ENCODE results near the gene POLR1E.

Gene POLR1E, protein sequence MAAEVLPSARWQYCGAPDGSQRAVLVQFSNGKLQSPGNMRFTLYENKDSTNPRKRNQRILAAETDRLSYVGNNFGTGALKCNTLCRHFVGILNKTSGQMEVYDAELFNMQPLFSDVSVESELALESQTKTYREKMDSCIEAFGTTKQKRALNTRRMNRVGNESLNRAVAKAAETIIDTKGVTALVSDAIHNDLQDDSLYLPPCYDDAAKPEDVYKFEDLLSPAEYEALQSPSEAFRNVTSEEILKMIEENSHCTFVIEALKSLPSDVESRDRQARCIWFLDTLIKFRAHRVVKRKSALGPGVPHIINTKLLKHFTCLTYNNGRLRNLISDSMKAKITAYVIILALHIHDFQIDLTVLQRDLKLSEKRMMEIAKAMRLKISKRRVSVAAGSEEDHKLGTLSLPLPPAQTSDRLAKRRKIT
- 43.8 to 108 (median 56.4) reads per million in 3 experiments for total RNA-seq

- DNase-seq, result peak; percentile 96
These were observed at the start of gene POLR1E for GRCh38 chr9:37485389-37486255. TSS of gene POLR1E (plus strand) at chr9:37485948. CDS start at chr9:37486048, 100 bp downstream.

GRCh38 chr9:37436540-37436939 lies 49.2 kb upstream of the POLR1E start:
- no peak for DNase-seq

DNA sequence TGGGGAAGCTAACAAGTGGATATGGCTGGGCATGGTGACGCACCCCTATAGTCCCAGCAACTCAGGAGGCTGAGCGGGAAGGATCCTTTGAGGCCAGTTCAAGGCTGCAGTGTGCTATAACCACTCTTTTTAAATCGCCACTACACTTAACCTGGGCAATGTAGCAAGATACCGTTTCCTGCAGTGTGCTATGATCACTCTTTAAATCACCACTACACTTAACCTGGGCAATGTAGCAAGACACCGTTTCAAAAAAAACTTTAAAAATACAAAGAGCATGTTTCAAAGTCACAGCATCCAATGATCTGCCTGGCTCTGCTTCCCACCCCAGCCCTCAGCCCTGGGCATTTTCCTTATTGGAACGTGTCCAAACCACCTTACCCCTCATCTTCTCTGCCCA lies 48.7 kb upstream of the POLR1E start:
- DNase-seq, result no peak

DNA sequence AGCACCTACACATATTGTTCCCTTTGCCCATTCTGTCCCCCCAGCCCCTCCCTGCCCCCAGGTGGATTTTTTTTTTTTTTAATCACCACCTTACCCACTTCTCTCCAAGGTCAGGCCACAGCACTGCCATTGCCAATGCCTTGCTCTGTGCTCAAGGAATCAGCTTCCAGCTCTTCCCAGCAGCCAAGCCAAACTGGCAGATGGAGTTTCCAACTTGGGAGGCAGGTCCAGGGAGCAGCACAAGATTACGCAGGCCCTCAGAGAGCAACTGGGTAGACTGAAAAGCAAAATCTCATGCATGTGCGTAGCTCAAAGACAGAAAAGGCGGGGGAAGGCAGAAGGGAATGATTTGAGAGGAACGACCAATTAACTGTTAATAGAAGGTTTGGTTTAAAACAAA lies 48.1 kb upstream of the POLR1E start:
- DNase-seq, result no peak

DNA sequence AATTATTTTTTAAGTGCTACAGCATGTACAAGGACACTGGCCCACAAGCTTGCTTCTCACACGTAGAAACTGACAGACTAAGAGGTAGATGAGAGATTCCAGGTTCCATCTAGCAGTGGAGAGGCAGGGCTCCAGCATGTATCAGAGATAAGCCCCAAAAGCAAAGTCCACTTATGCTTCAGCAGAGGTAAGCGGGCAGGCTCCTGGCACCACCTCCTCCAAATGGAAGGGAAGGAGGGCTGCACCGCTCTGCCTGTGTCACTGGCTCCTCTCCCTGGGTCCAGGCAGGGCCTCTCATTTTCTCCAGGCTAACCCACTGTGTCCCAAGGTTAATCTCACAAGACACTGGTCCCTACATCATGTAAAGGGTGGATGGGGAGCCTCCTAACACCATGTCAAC lies 47.4 kb upstream of the POLR1E start:
- DNase-seq, result no peak

DNA sequence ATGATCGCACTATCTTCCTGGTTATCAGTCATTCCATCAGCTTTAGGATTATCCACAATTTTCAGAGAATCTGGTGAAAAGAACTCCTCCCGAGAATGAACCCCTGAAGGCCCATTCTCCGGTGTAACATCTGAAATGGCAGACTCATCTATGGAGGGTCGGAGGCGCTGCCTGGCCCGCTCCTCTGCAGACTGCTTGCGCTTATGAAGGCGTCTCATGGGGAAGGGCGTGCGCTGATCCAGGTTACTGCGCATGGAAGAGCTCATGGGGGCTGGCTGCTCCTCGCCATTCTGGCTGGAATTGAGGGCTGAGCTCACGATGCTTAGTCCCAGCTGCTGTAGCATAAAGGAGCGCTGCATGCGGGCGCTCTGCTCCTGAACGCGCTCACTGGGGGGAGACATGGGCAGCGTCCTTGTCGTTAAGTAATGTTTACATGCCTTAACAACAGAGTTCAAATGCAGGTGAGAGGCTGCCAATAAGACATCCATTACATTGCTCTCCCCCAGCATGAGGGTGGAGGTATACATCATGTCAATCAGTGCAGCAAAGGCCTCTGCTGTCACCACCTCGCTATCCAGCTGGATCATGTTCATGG lies 43.9 kb upstream of the POLR1E start:
- DNase-seq, result no peak

DNA sequence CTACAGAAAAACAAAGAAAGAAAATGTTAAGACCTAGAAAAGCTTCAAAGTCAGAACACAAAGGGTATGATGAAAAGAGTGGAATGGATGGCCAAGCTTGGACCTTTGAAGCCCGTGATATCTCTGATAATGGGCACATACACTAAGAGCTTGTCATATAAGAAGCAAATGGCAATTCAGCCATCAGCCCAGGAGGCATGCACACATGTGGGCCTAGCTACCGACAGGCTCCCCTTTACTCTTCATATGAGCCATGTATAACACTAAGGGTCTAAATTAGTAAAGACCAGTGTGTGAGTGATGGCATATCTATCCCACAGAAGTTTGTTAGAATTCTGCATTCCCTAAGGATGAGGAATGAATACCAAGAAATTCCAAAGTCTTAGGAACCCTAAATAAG lies 43.2 kb upstream of the POLR1E start:
- no peak for DNase-seq

DNA sequence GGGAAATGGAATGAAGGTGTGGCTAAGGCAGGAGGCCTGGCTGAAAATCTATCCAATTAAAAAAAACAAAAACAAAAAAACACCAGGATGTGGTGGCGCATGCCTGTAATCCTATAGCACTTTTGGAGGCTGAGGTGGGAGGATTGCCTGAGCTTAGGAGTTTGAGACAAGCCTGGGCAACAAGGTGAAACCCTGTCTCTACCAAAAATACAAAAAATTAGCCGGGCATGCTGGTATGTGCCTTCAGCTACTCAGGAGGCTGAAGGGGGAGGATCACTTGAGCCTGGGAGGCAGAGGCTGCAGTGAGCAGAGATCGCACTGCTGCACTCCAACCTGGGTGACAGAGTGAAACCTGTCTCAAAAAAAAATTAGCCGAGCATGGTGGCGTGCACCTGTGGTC lies 42.2 kb upstream of the POLR1E start:
- DNase-seq, result no peak

DNA sequence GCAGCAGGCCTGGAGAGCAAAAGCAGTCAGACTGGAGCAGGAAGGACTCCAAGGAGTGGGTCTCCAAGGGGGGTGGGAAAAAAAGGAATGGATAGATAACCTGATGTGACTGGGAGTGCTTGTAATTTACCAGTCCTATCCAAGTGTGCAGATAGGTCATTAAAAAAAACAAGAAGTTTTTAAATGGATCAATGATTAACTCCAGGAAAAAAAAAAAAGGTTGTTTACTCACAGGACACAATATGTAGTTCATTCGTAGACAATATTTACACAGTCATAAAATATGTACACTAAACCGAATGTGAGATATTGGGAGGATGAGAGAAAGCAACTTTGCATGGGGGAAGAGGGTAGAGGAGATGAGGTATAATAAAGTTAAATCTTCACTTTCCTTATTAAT lies 40.9 kb upstream of the POLR1E start:
- DNase-seq, result no peak

DNA sequence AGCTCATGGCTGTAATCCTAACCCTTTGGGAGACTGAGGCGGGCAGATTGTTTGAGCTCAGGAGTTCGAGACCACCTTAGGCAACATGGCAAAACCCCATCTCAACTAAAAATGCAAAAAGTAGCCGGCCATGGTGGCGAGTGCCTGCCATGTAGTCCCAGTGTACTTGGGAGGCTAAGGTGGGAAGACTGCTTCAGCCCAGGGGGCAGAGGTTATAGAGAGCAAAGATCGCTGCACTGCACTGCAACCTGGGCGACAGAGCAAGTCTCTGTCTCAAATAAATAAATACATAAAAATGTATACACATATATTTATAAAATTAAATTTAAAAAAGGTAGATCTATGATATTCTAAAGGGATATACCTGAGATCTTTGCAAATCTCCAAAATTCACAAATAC lies 39.9 kb upstream of the POLR1E start:
- no peak for DNase-seq

DNA sequence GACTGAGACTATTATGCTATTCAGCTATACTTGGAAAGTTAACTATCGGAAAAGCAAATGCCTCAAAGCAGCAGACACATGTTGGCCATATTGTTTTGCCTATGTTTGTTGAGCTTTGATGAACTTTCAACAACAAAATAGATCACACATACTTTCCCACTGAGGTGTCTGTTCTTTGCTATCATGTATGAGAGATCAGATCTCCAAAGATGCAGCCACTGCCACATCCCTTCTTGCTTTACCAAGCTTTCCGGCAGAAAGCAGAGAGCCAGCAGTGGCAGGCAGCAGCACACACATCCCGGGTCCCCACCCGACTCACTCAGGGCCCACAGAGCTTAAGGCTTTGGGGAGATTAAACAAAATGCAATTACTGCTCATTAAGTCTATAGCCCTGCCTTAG lies 39.3 kb upstream of the POLR1E start:
- DNase-seq, result no peak

DNA sequence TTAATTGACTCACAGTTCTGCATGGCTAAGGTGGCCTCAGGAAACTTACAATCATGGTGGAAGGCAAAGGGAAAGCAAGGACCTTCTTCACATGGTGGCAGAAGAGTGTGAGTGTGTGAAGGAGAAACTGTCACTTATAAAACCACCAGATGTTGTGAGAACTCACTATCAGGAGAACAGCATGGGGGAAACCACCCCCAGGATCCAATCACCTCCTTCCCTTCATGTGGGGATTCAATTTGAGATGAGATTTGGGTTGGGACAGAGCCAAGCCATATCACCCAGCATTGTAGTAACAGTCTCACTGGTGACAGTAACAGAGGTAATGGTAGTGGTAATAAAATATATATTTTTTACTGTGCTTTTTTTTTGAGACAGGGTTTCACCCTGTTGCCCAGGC lies 38.6 kb upstream of the POLR1E start:
- no peak for DNase-seq

DNA sequence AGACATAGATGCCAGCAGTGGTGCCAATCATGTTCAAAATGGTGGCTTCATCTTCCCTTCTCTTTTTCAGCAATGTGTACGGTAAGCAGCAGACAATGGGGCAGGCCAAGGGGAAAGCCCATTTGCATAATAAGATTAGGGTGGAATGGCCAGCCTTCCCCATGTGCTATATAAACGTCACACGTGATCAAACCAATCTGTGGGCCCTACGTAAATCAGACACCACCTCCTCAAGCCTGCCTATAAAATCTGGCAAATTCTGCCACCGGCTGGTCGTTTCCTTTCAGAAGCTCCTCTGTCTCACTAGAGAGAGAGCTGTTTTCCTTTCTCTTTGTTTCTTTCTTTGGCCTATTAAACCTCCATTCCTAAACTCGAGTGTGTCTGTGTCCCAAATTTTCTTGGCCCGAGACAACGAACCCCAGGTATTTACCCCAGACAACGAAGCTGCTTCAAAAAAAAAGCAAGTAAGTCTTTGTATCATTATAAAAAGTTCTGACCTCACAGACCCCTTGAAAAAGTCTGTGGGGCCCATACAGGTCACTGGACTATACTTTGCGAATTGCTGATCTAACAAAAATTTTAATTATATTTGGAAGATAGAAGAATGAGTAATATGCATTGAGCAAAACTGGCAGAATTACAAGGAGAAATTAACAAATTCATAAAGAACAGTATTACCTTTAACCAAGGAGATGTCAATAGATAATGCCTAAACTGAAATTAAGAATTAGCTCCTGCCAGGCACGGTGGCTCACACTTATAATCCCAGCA lies 35.7 kb upstream of the POLR1E start:
- DNase-seq, result no peak

GRCh38 chr9:37451628-37452027 lies 34.1 kb upstream of the POLR1E start:
- no peak for DNase-seq

GRCh38 chr9:37452611-37453010 lies 33.1 kb upstream of the POLR1E start:
- DNase-seq, result no peak

- no peak for DNase-seq
These were observed 31.9 kb upstream of the POLR1E start for GRCh38 chr9:37453827-37454226.

DNA sequence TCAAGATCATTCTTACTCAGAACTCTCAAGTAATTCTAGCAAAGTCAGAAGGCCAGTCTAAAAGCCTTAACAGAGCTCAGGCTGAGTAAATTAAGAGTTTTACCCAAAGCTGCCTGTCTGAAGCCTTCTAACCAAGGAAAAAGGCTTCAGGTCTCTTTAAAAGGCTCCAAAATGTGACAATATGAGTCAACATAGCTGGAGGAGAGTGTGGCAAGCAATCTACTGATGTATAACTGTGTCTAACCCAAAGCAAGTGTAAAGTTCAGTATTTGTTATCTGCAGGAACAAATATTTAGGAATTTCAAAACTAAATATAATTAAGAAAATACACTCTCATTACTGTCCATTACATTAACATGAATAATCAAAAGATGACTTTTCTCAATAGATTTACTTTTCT lies 31.5 kb upstream of the POLR1E start:
- no peak for DNase-seq

DNA sequence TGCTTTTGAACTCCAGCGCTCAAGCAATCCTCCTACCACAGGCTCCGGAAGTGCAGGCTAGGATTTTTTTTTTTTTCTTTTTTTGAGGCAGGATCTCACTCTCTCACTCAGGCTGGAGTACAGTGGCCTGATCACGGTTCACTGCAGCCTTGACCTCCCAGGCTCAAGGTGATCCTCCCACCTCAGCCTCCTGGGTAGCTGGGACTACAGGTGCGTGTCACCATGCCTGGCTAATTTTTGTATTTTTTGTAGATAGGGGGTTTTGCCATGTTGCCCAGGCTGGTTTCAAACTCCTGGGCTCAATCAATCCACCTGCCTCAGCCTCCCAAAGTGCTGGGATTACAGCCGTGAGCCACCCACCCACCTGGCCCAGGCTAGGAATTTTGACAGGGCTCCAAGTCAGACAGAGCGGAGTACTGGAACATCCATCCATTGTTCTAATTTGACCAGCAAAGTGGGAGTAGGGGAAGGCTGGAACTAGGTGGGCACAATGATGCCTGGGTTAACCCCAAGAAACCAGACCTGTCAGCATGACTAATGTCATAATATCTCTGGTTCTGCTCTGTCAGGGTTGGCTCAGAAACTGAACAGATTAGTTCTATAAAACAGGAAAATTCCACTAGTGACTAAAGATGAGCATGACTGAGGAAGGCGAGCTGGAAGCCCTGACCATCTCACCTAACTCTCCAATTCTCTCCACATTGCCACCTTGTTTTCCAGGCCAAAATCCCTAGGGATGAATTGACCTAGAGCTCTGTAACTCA lies 29.7 kb upstream of the POLR1E start:
- no peak for DNase-seq

DNA sequence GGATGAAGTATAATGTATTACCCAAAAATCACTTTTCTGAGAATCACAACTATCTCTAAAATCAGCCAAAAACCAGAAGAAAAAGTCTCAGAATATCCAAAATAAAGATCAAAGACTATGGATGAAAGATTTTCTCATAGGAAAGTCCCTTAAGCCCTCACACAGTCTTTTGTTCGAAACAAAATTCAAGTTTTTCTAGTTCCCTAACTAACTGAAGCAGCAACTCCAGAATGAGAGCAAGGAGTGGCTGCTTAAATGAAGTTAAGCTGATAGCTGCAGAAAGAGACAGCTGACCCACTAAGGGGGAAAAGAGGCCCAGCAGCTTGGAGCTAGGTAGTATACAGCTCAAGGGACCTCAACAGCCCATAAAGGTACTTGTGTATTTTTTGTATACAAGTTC lies 28.9 kb upstream of the POLR1E start:
- DNase-seq, result no peak

DNA sequence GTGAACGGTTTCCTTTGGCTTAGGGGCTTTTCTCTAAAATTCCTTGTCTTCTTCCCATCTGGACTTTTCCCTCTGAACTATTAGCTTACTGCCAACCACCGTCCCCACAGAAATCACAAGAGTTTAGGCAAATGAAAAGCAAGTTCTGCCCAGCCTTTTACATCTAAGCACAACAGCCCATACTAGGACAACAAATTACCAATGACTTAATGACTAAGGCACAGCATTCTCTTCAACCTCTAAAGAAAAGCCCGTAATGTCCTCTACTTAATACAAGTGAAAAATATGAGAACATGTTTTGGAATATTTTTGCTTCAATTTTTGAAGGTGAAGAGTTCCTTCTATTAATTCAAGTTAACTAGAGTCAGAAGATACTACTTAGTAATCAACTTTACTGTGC lies 21.7 kb upstream of the POLR1E start:
- DNase-seq, result no peak

- DNase-seq, result peak; percentile 63
These were observed 21.1 kb upstream of the POLR1E start for GRCh38 chr9:37464426-37465248.
